Esophagus mucosa (tissue), 1 donor: ENCODE results near the gene ZNF133. TPM values are rescaled to one million over a fixed set of nuclear protein-coding genes. Genes with fewer than 3 reads are reported as not detected.
A peak's percentile ranks its signal among the peaks of the same experiment; 100 is the strongest.
"Not testable (repeated sequence)": the region's sequence is repeated elsewhere in the genome, so short reads cannot be mapped to it uniquely, and the experiment has no call there.

Experiments used
- ATAC-seq: fragments of 200-7000 bp; cut with Tn5 transposase; one replicate; pipeline ENCODE4 v1.9.1; 2020
- total RNA-seq: library from RNA; stranded (reverse); gene quantifications from one replicate; pipeline ENCODE4 v1.2.4, GENCODE V29; 2023
- donor health status: DM: yes; HTN: yes; CAD: no.

ZNF133 gene
- total RNA-seq, result 7.1 TPM

GRCh38 chr20:18287915-18288748 lies at the start of gene ZNF133:
TSS of gene ZNF133 (plus strand) at chr20:18288527. CDS start at chr20:18305687, 17,160 bp downstream.
- peak; percentile 96 for ATAC-seq

- ATAC-seq, result no peak
Measured at GRCh38 chr20:18240997-18241396, 47.3 kb upstream of the ZNF133 start.

DNA sequence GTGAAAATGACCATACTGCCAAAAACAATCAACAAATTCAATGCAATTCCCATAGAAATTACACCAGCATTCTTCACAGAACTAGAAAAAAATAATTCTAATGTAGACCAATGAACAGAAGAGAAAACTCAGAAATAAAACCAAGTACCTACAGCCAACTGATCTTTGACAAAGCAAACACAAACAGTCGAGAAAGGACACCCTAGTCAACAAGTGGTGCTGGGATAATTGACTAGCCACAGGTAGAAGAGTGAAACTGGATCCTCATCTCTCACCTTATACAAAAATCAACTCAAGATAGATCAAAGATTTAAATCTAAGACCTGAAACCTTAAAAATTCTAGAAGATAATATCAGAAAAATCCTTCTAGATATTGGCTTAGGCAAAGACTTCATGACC lies 44.5 kb upstream of the ZNF133 start:
- no peak for ATAC-seq

GRCh38 chr20:18248545-18248944 lies 39.8 kb upstream of the ZNF133 start:
- not testable (repeated sequence) for ATAC-seq

DNA sequence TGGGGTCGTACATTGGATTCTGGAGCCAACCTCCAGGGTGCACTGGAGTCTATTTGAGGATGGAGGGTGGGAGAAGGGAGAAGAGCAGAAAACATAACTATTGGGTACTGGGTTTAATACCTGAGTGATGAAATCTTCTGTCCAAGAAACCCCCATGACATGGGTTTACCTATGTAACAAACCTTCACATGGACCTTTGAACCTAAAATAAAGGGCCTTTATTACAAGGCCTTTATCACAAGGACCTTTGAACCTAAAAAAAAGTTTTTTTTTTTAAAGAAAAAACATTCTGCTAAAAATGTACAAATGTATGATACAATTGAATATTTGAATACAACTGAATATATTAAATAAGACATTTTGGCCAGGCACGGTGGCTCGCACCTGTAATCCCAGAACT lies 38.1 kb upstream of the ZNF133 start:
- ATAC-seq, result no peak

- peak; percentile 98 for ATAC-seq
Measured at GRCh38 chr20:18252597-18253451, 35.5 kb upstream of the ZNF133 start.

DNA sequence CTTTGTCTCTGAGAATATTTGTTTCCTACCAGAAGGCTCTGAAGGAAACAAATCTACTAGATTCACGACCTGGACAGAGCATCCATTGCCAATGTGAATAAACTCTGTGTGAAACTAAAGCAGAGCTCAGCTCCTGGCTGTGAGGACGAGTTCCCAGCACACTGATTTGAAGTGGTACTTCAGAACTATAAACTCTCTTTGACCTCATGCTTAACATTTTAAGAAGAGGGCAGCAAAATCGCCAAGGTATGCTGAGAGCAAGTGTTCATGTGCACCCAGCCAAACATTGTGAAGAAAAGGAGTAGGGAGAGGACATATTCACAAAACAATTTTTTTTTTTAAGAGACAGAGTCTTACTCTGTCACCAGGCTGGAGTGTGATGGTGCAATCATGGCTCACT lies 33.7 kb upstream of the ZNF133 start:
- ATAC-seq, result no peak

DNA sequence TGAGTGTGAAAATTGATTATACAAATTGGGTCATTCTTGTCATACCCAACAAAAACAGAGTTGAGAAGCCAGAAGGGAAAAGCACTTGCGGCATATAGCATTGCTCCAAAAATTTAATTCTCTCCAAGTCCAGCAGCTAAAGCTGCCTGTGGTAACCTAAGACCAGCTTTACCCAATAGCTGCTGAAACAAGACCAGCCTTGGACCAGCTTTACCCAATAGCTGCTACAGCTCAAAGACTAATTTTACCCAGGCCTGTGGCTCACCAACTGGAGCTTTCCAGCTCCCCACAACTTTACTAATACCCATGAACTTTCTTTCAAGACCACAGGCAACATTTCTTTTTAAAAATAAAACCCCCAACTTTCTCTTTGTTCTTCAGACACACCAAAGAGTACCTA lies 32.8 kb upstream of the ZNF133 start:
- no peak for ATAC-seq

GRCh38 chr20:18256440-18257090 lies 31.8 kb upstream of the ZNF133 start:
- no peak for ATAC-seq

- no peak for ATAC-seq
Measured at GRCh38 chr20:18258126-18258860, 30.0 kb upstream of the ZNF133 start.

DNA sequence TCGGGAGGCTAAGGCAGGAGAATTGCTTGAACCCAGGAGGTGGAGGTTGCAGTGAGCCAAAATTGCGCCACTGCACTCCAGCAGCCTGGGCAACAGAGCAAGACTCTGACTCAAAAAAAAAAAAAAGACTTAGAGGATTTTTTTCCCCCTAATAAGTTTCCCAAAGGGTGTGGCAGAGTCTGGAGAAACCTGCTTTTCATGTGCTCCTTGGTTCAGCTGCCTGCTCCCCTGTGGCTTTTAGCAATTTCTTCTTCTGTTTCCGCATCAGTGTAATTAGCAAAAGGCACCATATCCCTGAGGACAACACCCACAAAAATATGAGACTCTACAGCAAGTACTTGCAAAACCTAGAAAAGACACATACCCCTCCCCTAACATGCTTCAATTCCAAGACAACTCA lies 28.6 kb upstream of the ZNF133 start:
- ATAC-seq, result peak; percentile 86

DNA sequence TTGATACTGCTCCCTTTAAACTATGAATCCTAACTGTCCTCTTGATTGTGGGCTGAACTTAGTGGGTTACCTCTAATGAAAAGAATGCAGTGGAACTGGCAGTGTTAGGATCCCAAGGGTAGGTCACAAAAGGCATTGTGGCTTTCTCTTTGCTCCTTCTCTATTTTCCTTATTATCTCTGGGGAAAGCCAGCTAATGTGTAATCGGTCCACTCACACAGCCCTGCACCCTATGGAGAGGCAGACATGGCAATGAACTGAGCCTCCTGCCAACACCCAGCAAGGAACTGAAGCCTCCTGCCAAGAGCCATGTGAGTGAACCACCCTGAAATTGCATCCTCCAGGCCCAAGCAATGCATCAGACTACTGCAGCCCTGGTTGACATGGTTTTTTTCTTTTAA lies 24.6 kb upstream of the ZNF133 start:
- ATAC-seq, result peak; percentile 86

- no peak for ATAC-seq
Measured at GRCh38 chr20:18265441-18265840, 22.9 kb upstream of the ZNF133 start.

- no peak for ATAC-seq
Measured at GRCh38 chr20:18266282-18266681, 22.0 kb upstream of the ZNF133 start.

DNA sequence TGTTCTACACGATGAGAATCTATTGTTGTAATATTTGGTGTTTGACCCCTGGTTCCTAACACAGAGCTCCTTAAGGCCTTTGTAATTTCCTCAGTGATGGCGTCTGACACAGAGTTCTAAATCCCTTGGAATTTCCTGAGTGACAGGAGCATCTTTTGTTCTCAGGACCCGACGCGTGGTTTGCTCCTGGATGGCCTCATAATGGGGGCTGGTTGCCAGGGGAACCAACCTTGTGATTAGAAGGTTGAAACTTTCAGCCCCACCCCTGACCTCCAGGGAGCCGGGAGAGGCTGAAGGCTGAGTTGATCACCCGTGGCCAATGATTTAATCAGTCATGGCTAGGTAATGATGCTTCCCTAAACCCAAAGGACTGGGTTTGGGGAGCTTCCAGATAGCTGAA lies 20.5 kb upstream of the ZNF133 start:
- no peak for ATAC-seq

- no peak for ATAC-seq
Measured at GRCh38 chr20:18271160-18271559, 17.2 kb upstream of the ZNF133 start.

- ATAC-seq, result peak; percentile 47
Measured at GRCh38 chr20:18272451-18272850, 15.9 kb upstream of the ZNF133 start.

DNA sequence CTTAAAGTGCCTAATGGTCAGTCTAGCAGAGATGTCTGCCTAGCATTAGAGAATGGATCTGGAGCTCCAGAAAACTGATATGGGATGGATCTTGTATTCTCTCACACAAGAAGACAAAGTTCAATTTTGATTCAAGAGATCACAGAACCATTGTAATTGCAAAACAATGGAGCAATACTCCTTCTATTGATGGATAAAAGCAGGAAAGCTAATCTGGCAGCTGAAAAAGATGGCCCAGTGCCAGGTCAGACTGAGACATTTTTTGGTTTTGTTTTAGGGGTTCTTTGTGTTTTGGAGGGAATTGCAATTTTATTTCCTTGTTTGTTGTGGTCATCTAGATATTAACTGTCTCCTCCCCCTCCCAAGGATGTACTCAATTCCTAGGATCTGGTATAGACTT lies 14.6 kb upstream of the ZNF133 start:
- ATAC-seq, result no peak

- not testable (repeated sequence) for ATAC-seq
Measured at GRCh38 chr20:18275960-18276359, 12.4 kb upstream of the ZNF133 start.

DNA sequence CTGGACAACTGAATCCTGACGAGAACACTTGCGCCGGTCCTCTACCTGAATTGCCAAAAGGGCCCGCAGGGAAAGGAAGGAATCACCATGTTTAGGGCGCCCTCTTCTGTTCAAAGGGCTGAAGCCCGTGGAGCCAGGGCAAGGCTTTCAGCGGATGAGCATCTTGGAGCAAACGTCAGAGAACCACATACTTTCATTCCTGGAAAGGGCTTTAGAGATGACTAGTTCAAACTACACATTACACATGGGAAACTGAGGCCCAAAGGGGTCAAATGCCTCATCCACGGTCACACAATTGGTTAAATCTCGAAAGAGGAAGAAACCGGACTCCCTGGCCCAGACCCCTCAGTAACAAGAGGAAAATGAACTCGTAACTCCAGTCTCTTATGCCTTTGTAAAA lies 11.5 kb upstream of the ZNF133 start:
- peak; percentile 79 for ATAC-seq

GRCh38 chr20:18279242-18279641 lies 9.1 kb upstream of the ZNF133 start:
- ATAC-seq, result no peak

DNA sequence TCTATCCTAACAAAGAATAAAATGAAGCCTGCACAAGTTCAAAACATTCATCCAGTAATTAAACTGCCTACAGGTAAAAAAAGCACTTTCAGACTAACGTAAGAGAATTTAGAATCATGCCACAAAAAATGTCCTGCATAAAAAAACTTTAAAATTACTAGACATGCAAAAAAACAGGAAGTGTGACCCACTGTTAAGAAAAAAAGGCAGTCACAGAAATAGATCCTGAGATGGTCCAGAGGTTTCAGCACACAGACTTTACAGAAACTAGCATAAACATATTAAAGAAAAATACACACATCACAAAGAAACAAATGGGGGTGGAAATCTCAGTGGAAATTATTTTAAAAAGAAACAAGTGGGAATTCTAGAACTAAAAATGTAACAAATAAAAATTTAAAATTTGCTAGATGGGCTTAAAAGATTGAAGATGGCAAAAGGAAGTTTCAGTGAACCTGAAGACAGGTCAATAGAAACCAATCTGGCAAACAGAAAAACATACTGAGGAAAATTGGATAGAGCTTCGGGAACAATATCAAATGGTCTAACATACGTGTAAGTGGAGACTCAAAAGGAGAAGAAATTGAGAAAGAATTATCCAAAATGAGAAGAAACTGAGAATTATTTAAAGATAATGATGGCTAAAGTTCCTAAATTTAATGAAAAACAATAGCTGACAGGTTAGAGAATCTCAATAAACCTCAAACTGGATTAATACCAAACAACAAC lies 3.4 kb upstream of the ZNF133 start:
- no peak for ATAC-seq
